Brain microvascular endothelial cell (primary cell): ENCODE results near the gene NAMPT.

Experiments
- DNase-seq: peaks from one replicate; pipeline ENCODE4 v3.0.0-alpha.2; 2020
- H3K27ac ChIP-seq: fragments of 250-450 bp; sonication (Bioruptor Pico); 2 replicates; pipeline ENCODE4 v1.5.1; 2020; ENCODE audit warnings: mild to moderate bottlenecking, moderate library complexity
- H3K27me3 ChIP-seq: fragments of 250-450 bp; sonication (Bioruptor Pico); replicated peaks from 2 replicates; pipeline ENCODE4 v1.5.1; 2020; ENCODE audit warnings: mild to moderate bottlenecking
- H3K36me3 ChIP-seq: fragments of 250-450 bp; sonication (Bioruptor Pico); replicated peaks from 2 replicates; pipeline ENCODE4 v1.5.1; 2020; ENCODE audit warnings: mild to moderate bottlenecking
- H3K4me3 ChIP-seq: 2 replicates; pipeline ENCODE4 v1.5.1; 2011; ENCODE audit warnings: low read depth, mild to moderate bottlenecking, control low read depth, low read length, moderate library complexity
- in situ Hi-C: cut with HindIII; loops from 2 replicates; pipeline ENCODE4 v1.10.0; 2017; ENCODE audit warnings: low sequenced_read_pairs, low pct_ligation_motif_present
- TF ChIP-seq, protein P1 (sequence below): IDR thresholded peaks from 2 replicates; pipeline ENCODE4 v1.5.1; 2011; ENCODE audit warnings: low read depth, mild to moderate bottlenecking, moderate library complexity, low read length, control low read depth, inconsistent platforms; ENCODE audit errors: missing control alignments

The NAMPT gene

GRCh38 chr7:106224797-106225196 lies 60.0 kb downstream of the NAMPT start:
- Histone ChIP-seq H3K4me3 (no peak overlapping the region), H3K27ac (no peak overlapping the region), H3K36me3 (no peaks in the 10 kb centered on the region), H3K27me3 (no peaks in the 10 kb centered on the region)
- DNase-seq, result no peak
- in situ Hi-C loops, result no loop called here
- TF ChIP-seq, protein P1, sequence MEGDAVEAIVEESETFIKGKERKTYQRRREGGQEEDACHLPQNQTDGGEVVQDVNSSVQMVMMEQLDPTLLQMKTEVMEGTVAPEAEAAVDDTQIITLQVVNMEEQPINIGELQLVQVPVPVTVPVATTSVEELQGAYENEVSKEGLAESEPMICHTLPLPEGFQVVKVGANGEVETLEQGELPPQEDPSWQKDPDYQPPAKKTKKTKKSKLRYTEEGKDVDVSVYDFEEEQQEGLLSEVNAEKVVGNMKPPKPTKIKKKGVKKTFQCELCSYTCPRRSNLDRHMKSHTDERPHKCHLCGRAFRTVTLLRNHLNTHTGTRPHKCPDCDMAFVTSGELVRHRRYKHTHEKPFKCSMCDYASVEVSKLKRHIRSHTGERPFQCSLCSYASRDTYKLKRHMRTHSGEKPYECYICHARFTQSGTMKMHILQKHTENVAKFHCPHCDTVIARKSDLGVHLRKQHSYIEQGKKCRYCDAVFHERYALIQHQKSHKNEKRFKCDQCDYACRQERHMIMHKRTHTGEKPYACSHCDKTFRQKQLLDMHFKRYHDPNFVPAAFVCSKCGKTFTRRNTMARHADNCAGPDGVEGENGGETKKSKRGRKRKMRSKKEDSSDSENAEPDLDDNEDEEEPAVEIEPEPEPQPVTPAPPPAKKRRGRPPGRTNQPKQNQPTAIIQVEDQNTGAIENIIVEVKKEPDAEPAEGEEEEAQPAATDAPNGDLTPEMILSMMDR, result no peak

GRCh38 chr7:106223156-106223555 lies 61.6 kb downstream of the NAMPT start:
- Histone ChIP-seq H3K27me3 (no peaks in the 10 kb centered on the region), H3K36me3 (no peaks in the 10 kb centered on the region), H3K4me3 (no peak overlapping the region), H3K27ac (no peak overlapping the region)
- no peak for DNase-seq
- TF ChIP-seq, protein P1, result no peak
- in situ Hi-C loops, result no loop called here

DNA sequence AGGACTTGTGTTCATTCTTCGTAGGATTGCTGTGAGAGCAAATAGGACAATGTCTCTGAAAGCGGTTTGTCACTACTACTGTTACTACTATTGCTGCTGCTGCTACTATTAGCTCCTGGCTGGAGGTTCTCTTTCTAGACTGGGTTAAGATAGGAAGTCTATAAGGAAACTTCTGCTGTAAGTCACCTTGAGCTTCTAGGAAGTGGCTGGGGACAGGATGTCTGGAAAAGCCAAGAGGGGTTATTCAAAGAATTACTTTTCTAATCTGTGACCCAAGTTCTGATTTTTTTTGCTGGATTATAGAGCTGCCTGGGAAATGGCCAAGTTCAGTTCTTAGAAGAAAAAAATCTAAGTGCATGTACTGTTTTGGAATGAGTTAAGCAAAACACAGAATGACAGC lies 62.2 kb downstream of the NAMPT start:
- TF ChIP-seq, protein P1, result no peak
- no peaks in the 10 kb centered on the region for H3K36me3 ChIP-seq

GRCh38 chr7:106220307-106220706 lies 64.5 kb downstream of the NAMPT start:
- no peak for DNase-seq
- TF ChIP-seq, protein P1, result no peak
- H3K27ac ChIP-seq, result no peak overlapping the region
- no peak overlapping the region for H3K4me3 ChIP-seq
- H3K36me3 ChIP-seq, result no peaks in the 10 kb centered on the region
- H3K27me3 ChIP-seq, result no peaks in the 10 kb centered on the region
- in situ Hi-C loops, result no loop called here

More for the DNA sequence above, 62.2 kb downstream of the NAMPT start:
- in situ Hi-C loops, result no loop called here
- H3K4me3 ChIP-seq, result no peak overlapping the region
- no peak overlapping the region for H3K27ac ChIP-seq
- no peaks in the 10 kb centered on the region for H3K27me3 ChIP-seq
- DNase-seq, result no peak

DNA sequence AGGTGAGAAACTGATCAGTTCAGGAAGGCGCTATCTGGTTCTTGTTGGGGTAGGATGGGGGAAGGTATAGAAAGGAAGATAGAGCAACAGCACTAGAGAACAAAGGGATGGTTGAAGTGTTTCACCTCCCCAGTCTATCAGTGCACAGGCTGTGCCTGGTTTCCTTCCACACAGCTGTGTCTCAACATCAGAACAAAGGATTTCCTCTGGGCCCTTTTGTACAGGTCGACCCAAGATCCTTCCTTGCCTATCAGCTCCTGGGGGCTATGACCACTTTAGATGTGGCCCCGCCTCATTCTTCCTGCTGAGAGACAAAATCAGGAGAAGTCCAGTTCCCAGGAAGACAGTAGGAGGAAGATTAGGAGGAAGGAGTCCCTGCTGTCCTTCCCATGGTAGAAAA lies 65.6 kb downstream of the NAMPT start:
- in situ Hi-C loops, result no loop called here
- Histone ChIP-seq H3K27ac (no peak overlapping the region), H3K4me3 (no peak overlapping the region), H3K36me3 (no peaks in the 10 kb centered on the region), H3K27me3 (no peaks in the 10 kb centered on the region)
- TF ChIP-seq, protein P1, result no peak
- no peak for DNase-seq

DNA sequence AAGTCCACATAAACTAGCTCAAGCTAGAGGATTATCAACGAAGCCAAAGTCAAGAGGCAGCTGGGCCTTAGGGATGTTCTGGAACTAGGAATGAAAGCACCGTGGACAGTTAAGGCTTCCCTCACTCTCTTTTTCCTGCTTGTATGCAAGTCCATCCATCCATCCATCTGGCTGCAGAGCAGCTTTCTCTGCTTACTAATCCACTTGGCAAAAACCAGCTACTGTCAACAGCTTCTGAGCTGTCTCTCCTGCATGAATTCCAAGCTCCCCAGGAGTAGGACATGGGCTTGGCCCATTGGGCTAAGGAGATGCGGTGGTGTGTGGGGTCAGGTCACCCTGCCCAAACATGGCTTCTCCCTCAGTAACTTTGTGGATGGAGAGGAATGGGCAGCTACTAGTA lies 66.2 kb downstream of the NAMPT start:
- no peak for DNase-seq
- no peak overlapping the region for H3K4me3 ChIP-seq
- H3K27me3 ChIP-seq, result no peaks in the 10 kb centered on the region
- TF ChIP-seq, protein P1, result no peak
- H3K36me3 ChIP-seq, result no peaks in the 10 kb centered on the region
- in situ Hi-C loops, result no loop called here
- H3K27ac ChIP-seq, result no peak overlapping the region
